H54 (cell line): ENCODE data around the gene ARID4B.

Experiments used
- DNase-seq: peaks from one replicate; pipeline ENCODE4 v3.0.0; 2011; ENCODE audit warnings: low spot score, mixed read lengths; ENCODE audit not compliant: insufficient read length
- FAIRE-seq: peaks from 3 replicates; lab custom pipeline; 2011; peaks lifted over from hg19 to GRCh38; lab: Jason Lieb, UNC
- POLR2A ChIP-seq: IDR thresholded peaks from 2 replicates; pipeline ENCODE4 v1.6.1; 2011; ENCODE audit warnings: low read depth, mild to moderate bottlenecking, low read length

The ARID4B gene

DNA sequence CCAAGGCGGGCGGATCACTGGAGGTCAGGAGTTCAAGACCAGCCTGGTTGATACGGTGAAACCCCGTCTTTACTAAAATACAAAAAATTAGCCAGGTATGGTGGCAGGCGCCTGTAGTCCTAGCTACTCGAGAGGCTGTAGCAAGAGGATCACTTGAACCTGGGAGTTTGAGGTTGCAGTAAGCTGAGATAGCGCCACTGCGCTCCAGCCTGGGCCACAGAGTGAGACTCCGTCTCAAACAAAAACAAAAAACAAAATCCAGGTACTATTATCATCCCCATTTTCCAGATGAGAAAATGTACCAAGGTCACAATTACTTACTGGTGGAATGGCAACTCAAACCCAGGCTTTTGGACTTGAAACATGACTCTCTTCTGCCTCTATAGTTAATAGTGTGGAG is 203.9 kb downstream of the ARID4B start:
- no peak for TF ChIP-seq POLR2A
- FAIRE-seq (no peak), DNase-seq (no peak)

- FAIRE-seq (no peak), DNase-seq (no peak)
- no peak for TF ChIP-seq POLR2A
These were observed 205.6 kb downstream of the ARID4B start for GRCh38 chr1:235122348-235122747.
